ENCODE results near the gene CDC25C.

- no peak for TF ChIP-seq TCF12 (IDR thresholded peaks at IDR 0.05)
- no peak for TF ChIP-seq CTCF (IDR thresholded peaks at IDR 0.05)
- no peak for TF ChIP-seq SIN3A (IDR thresholded peaks at IDR 0.05; ENCODE audit: borderline replicate concordance, low read depth, low read length)
- TF ChIP-seq JUND (IDR thresholded peaks at IDR 0.05), result no peak
- no peak for TF ChIP-seq FOXJ3 (CRISPR knock-in tag; IDR thresholded peaks at IDR 0.05)
- no peak for TF ChIP-seq EP300 (IDR thresholded peaks at IDR 0.05; ENCODE audit: borderline replicate concordance in 1 of 2, low read depth in 1 of 2, low read length in 1 of 2)
- TF ChIP-seq RXRA (IDR thresholded peaks at IDR 0.05; ENCODE audit: borderline replicate concordance, low read depth), result no peak
- TF ChIP-seq FOSL2 (IDR thresholded peaks at IDR 0.05; ENCODE audit: borderline replicate concordance, low read depth), result no peak
- no peak for TF ChIP-seq USF2 (IDR thresholded peaks at IDR 0.05; ENCODE audit: borderline replicate concordance, low read depth, low read length)
- TF ChIP-seq RFX5 (IDR thresholded peaks at IDR 0.05; ENCODE audit: low read length), result no peak
- no peak for TF ChIP-seq RAD21 (IDR thresholded peaks at IDR 0.05; ENCODE audit: low read length)
These were observed 41.0 kb upstream of the CDC25C start for GRCh38 chr5:138372653-138373052.

Measured in SK-N-SH (cell line).